ENCODE measurements around the gene DACT3.

DACT3 gene

GRCh38 chr19:46604781-46605355 lies 56.1 kb downstream of the DACT3 start:
- no peak overlapping the region for H3K9ac ChIP-seq (ENCODE audit: low read depth, low read length, poor library complexity)
- peak overlapping the region; percentile 11 for H3K23ac ChIP-seq (ENCODE audit: low read depth, low read length, poor library complexity)
- H2BK120ac ChIP-seq (ENCODE audit: low read depth, low read length), result no peak overlapping the region
- peaks cover 30% of the 10 kb centered on the region for H3K79me1 ChIP-seq (ENCODE audit: low read depth, low read length)
- no peak overlapping the region for H2AFZ ChIP-seq (ENCODE audit: low read length)
- H3K27ac ChIP-seq (replicated peaks; ENCODE audit: low read length), result no peak overlapping the region
- H2BK15ac ChIP-seq (ENCODE audit: low read length), result no peak overlapping the region
- H3K4me1 ChIP-seq (ENCODE audit: control insufficient read depth in 2 of 2, insufficient read depth in 1 of 2, low read depth in 1 of 2, low read length in 2 of 2), result peaks cover 9 to 20% of the 10 kb centered on the region in 2 donors
- no peak overlapping the region for H3K4ac ChIP-seq (ENCODE audit: low read length)
- H4K91ac ChIP-seq (ENCODE audit: low read depth, low read length, poor library complexity), result no peak overlapping the region
- H3K9me3 ChIP-seq (replicated peaks in 1 of 2; ENCODE audit: control insufficient read depth in 2 of 2, insufficient read depth in 1 of 2, low read depth in 1 of 2, low read length in 2 of 2), result peaks cover 0 to 5% of the 10 kb centered on the region in 2 donors
- H2BK12ac ChIP-seq (ENCODE audit: low read length), result no peak overlapping the region
- peak overlapping the region; percentile 18 for H3K18ac ChIP-seq (ENCODE audit: low read length)
- no peak for DNase-seq (ENCODE audit: low spot score)
- H3K14ac ChIP-seq (ENCODE audit: low read length), result no peak overlapping the region
- no CpG with 5 or more reads among the region's 13 CpGs for WGBS, 2 donors (ENCODE audit: extremely low coverage in 2 of 2, insufficient read length in 2 of 2, insufficient replicate concordance in 1 of 2)
- H3K27me3 ChIP-seq (ENCODE audit: control insufficient read depth in 3 of 3, insufficient read depth in 3 of 3, low read depth in 1 of 3, low read length in 3 of 3), result no peaks in the 10 kb centered on the region
- H3K4me2 ChIP-seq (ENCODE audit: insufficient read depth, low read length, poor library complexity, severe bottlenecking), result no peak overlapping the region
- H2BK5ac ChIP-seq (ENCODE audit: low read length), result no peak overlapping the region
- H2AK5ac ChIP-seq (ENCODE audit: low read depth, low read length), result no peak overlapping the region
- H3K36me3 ChIP-seq (replicated peaks in 1 of 2; ENCODE audit: control insufficient read depth in 2 of 2, insufficient read depth in 2 of 2, low read length in 2 of 2), result peaks cover 47 to 70% of the 10 kb centered on the region in 2 donors
- no peak overlapping the region for H3K4me3 ChIP-seq (ENCODE audit: low read length in 2 of 2)
- H4K8ac ChIP-seq (ENCODE audit: low read depth, low read length), result no peak overlapping the region

GRCh38 chr19:46603752-46604231 lies 57.2 kb downstream of the DACT3 start:
- no peak overlapping the region for H3K27ac ChIP-seq (replicated peaks; ENCODE audit: low read length)
- H3K79me1 ChIP-seq (ENCODE audit: low read depth, low read length), result peaks cover 27% of the 10 kb centered on the region
- H3K4me3 ChIP-seq (ENCODE audit: low read length in 2 of 2), result peak overlapping the region in 1 of 2 donors; percentile 5

GRCh38 chr19:46603195-46603637 lies 57.8 kb downstream of the DACT3 start:
- Histone ChIP-seq H2BK15ac (ENCODE audit: low read length) (no peak overlapping the region), H3K4me3 (ENCODE audit: low read length in 2 of 2) (peak overlapping the region in 1 of 2 donors; percentile 83), H3K23ac (ENCODE audit: low read depth, low read length, poor library complexity) (peak overlapping the region; percentile 58), H2BK120ac (ENCODE audit: low read depth, low read length) (no peak overlapping the region), H3K4me2 (ENCODE audit: insufficient read depth, low read length, poor library complexity, severe bottlenecking) (peak overlapping the region; percentile 77), H4K8ac (ENCODE audit: low read depth, low read length) (no peak overlapping the region), H4K91ac (ENCODE audit: low read depth, low read length, poor library complexity) (no peak overlapping the region), H3K9me3 (replicated peaks in 1 of 2; ENCODE audit: control insufficient read depth in 2 of 2, insufficient read depth in 1 of 2, low read depth in 1 of 2, low read length in 2 of 2) (peaks cover 5 to 7% of the 10 kb centered on the region in 2 donors), H3K18ac (ENCODE audit: low read length) (no peak overlapping the region), H2BK5ac (ENCODE audit: low read length) (no peak overlapping the region), H2BK12ac (ENCODE audit: low read length) (no peak overlapping the region), H3K36me3 (replicated peaks in 1 of 2; ENCODE audit: control insufficient read depth in 2 of 2, insufficient read depth in 2 of 2, low read length in 2 of 2) (peaks cover 31 to 53% of the 10 kb centered on the region in 2 donors), H3K27me3 (ENCODE audit: control insufficient read depth in 3 of 3, insufficient read depth in 3 of 3, low read depth in 1 of 3, low read length in 3 of 3) (no peaks in the 10 kb centered on the region), H3K4me1 (ENCODE audit: control insufficient read depth in 2 of 2, insufficient read depth in 1 of 2, low read depth in 1 of 2, low read length in 2 of 2) (peaks cover 9 to 20% of the 10 kb centered on the region in 2 donors), H3K4ac (ENCODE audit: low read length) (no peak overlapping the region), H2AFZ (ENCODE audit: low read length) (no peak overlapping the region), H2AK5ac (ENCODE audit: low read depth, low read length) (peak overlapping the region; percentile 71), H3K14ac (ENCODE audit: low read length) (no peak overlapping the region), H3K27ac (replicated peaks; ENCODE audit: low read length) (no peak overlapping the region), H3K9ac (ENCODE audit: low read depth, low read length, poor library complexity) (peak overlapping the region; percentile 50), H3K79me1 (ENCODE audit: low read depth, low read length) (peaks cover 27% of the 10 kb centered on the region)
- no peak for DNase-seq (ENCODE audit: low spot score)
- no CpG with 5 or more reads among the region's 2 CpGs for WGBS, 2 donors (ENCODE audit: extremely low coverage in 2 of 2, insufficient read length in 2 of 2, insufficient replicate concordance in 1 of 2)

More at GRCh38 chr19:46603752-46604231, 57.2 kb downstream of the DACT3 start:
- no peak overlapping the region for H4K8ac ChIP-seq (ENCODE audit: low read depth, low read length)
- no peak overlapping the region for H3K9ac ChIP-seq (ENCODE audit: low read depth, low read length, poor library complexity)
- H3K14ac ChIP-seq (ENCODE audit: low read length), result no peak overlapping the region
- no peak overlapping the region for H3K4ac ChIP-seq (ENCODE audit: low read length)
- no CpG with 5 or more reads among the region's 9 CpGs for WGBS, 2 donors (ENCODE audit: extremely low coverage in 2 of 2, insufficient read length in 2 of 2, insufficient replicate concordance in 1 of 2)
- no peak overlapping the region for H3K4me2 ChIP-seq (ENCODE audit: insufficient read depth, low read length, poor library complexity, severe bottlenecking)
- H3K36me3 ChIP-seq (replicated peaks in 1 of 2; ENCODE audit: control insufficient read depth in 2 of 2, insufficient read depth in 2 of 2, low read length in 2 of 2), result peaks cover 37 to 59% of the 10 kb centered on the region in 2 donors
- no peak overlapping the region for H2AFZ ChIP-seq (ENCODE audit: low read length)
- H2AK5ac ChIP-seq (ENCODE audit: low read depth, low read length), result no peak overlapping the region
- peak overlapping the region; percentile 44 for H2BK5ac ChIP-seq (ENCODE audit: low read length)
- peak overlapping the region; percentile 46 for H3K18ac ChIP-seq (ENCODE audit: low read length)
- no peak overlapping the region for H4K91ac ChIP-seq (ENCODE audit: low read depth, low read length, poor library complexity)
- no peak overlapping the region for H2BK120ac ChIP-seq (ENCODE audit: low read depth, low read length)
- DNase-seq (ENCODE audit: low spot score), result no peak
- no peaks in the 10 kb centered on the region for H3K27me3 ChIP-seq (ENCODE audit: control insufficient read depth in 3 of 3, insufficient read depth in 3 of 3, low read depth in 1 of 3, low read length in 3 of 3)
- H3K4me1 ChIP-seq (ENCODE audit: control insufficient read depth in 2 of 2, insufficient read depth in 1 of 2, low read depth in 1 of 2, low read length in 2 of 2), result peaks cover 9 to 20% of the 10 kb centered on the region in 2 donors
- H3K9me3 ChIP-seq (replicated peaks in 1 of 2; ENCODE audit: control insufficient read depth in 2 of 2, insufficient read depth in 1 of 2, low read depth in 1 of 2, low read length in 2 of 2), result peaks cover 5% of the 10 kb centered on the region in 2 donors
- H3K23ac ChIP-seq (ENCODE audit: low read depth, low read length, poor library complexity), result peak overlapping the region; percentile 25
- H2BK12ac ChIP-seq (ENCODE audit: low read length), result no peak overlapping the region
- H2BK15ac ChIP-seq (ENCODE audit: low read length), result no peak overlapping the region

- H4K8ac ChIP-seq (ENCODE audit: low read depth, low read length), result no peak overlapping the region
- H3K9ac ChIP-seq (ENCODE audit: low read depth, low read length, poor library complexity), result peak overlapping the region; percentile 50
- no peak overlapping the region for H3K4ac ChIP-seq (ENCODE audit: low read length)
- peaks cover 27% of the 10 kb centered on the region for H3K79me1 ChIP-seq (ENCODE audit: low read depth, low read length)
- peak overlapping the region; percentile 53 for H2BK5ac ChIP-seq (ENCODE audit: low read length)
- peak overlapping the region; percentile 44 for H3K18ac ChIP-seq (ENCODE audit: low read length)
- peak overlapping the region; percentile 58 for H3K23ac ChIP-seq (ENCODE audit: low read depth, low read length, poor library complexity)
- H3K27ac ChIP-seq (replicated peaks; ENCODE audit: low read length), result no peak overlapping the region
- WGBS, 2 donors (ENCODE audit: extremely low coverage in 2 of 2, insufficient read length in 2 of 2, insufficient replicate concordance in 1 of 2), result no CpG with 5 or more reads among the region's 23 CpGs
- H3K14ac ChIP-seq (ENCODE audit: low read length), result peak overlapping the region; percentile 50
- H3K4me1 ChIP-seq (ENCODE audit: control insufficient read depth in 2 of 2, insufficient read depth in 1 of 2, low read depth in 1 of 2, low read length in 2 of 2), result peaks cover 9 to 20% of the 10 kb centered on the region in 2 donors
- H2BK12ac ChIP-seq (ENCODE audit: low read length), result no peak overlapping the region
- peak overlapping the region; percentile 83 to 96 for H3K4me3 ChIP-seq (ENCODE audit: low read length in 2 of 2)
- H2BK15ac ChIP-seq (ENCODE audit: low read length), result peak overlapping the region; percentile 72
- peak overlapping the region; percentile 71 for H2AK5ac ChIP-seq (ENCODE audit: low read depth, low read length)
- H3K36me3 ChIP-seq (replicated peaks in 1 of 2; ENCODE audit: control insufficient read depth in 2 of 2, insufficient read depth in 2 of 2, low read length in 2 of 2), result peaks cover 25 to 47% of the 10 kb centered on the region in 2 donors
- H3K4me2 ChIP-seq (ENCODE audit: insufficient read depth, low read length, poor library complexity, severe bottlenecking), result peak overlapping the region; percentile 77
- H3K27me3 ChIP-seq (ENCODE audit: control insufficient read depth in 3 of 3, insufficient read depth in 3 of 3, low read depth in 1 of 3, low read length in 3 of 3), result no peaks in the 10 kb centered on the region
- DNase-seq (ENCODE audit: low spot score), result no peak
- H4K91ac ChIP-seq (ENCODE audit: low read depth, low read length, poor library complexity), result peak overlapping the region; percentile 7
- peaks cover 5 to 7% of the 10 kb centered on the region in 2 donors for H3K9me3 ChIP-seq (replicated peaks in 1 of 2; ENCODE audit: control insufficient read depth in 2 of 2, insufficient read depth in 1 of 2, low read depth in 1 of 2, low read length in 2 of 2)
- H2AFZ ChIP-seq (ENCODE audit: low read length), result no peak overlapping the region
- no peak overlapping the region for H2BK120ac ChIP-seq (ENCODE audit: low read depth, low read length)
Measured at GRCh38 chr19:46602392-46603194, 58.4 kb downstream of the DACT3 start.
